HepG2 (cell line): ENCODE measurements around the gene NDRG3. TPM values are rescaled to one million over a fixed set of nuclear protein-coding genes. Genes with fewer than 3 reads are reported as not detected.

Experiments used
- IKZF4 ChIP-seq: sonication (generic); formaldehyde crosslinking; IDR thresholded peaks from 2 replicates; pipeline ENCODE4 v1.5.1; 2020; ENCODE audit warnings: borderline replicate concordance, mild to moderate bottlenecking, low read depth, missing genetic modification reagents; ENCODE audit errors: not compliant biosample characterization
- KDM2A ChIP-seq: sonication (generic); formaldehyde crosslinking; IDR thresholded peaks from 2 replicates; pipeline ENCODE4 v1.4.0; 2020; ENCODE audit warnings: low read depth, missing genetic modification reagents, borderline replicate concordance
- MXD1 ChIP-seq: sonication (generic); formaldehyde crosslinking; IDR thresholded peaks from 2 replicates; pipeline ENCODE4 v1.4.0; 2020; ENCODE audit warnings: mild to moderate bottlenecking, missing genetic modification reagents
- RAD21 ChIP-seq: fragments of 450-650 bp; formaldehyde crosslinking; IDR thresholded peaks from 2 replicates; pipeline ENCODE4 v1.5.0; 2020; ENCODE audit warnings: mild to moderate bottlenecking
- TCF12 ChIP-seq, 2 experiments: fragments of 450-650 bp in 1 of 2; sonication (generic) in 1 of 2; formaldehyde crosslinking in 1 of 2; IDR thresholded peaks; 2 replicates each; pipeline versions ENCODE4 v1.6.1 to v1.8.0; 2017 to 2022; ENCODE audit warnings: antibody characterized with exemption in 1 of 2, mild to moderate bottlenecking in 1 of 2, missing genetic modification reagents in 1 of 2, moderate library complexity in 1 of 2
- ZBTB38 ChIP-seq: sonication (generic); formaldehyde crosslinking; IDR thresholded peaks from 2 replicates; pipeline ENCODE4 v1.5.1; 2020; ENCODE audit warnings: mild to moderate bottlenecking, missing genetic modification reagents
- ZNF136 ChIP-seq: sonication (generic); formaldehyde crosslinking; IDR thresholded peaks from 2 replicates; pipeline ENCODE4 v1.8.1; 2022; ENCODE audit warnings: low read depth, mild to moderate bottlenecking, moderate library complexity, missing genetic modification reagents
- ZNF296 ChIP-seq: sonication (generic); formaldehyde crosslinking; conservative IDR thresholded peaks from 2 replicates; pipeline ENCODE4 v1.5.0; 2020; ENCODE audit warnings: mild to moderate bottlenecking, missing genetic modification reagents
- ZNF407 ChIP-seq: sonication (generic); formaldehyde crosslinking; IDR thresholded peaks from one replicate; pipeline ENCODE4 v1.5.1; 2020; ENCODE audit warnings: mild to moderate bottlenecking, missing genetic modification reagents; ENCODE audit errors: not compliant biosample characterization
- ZNF430 ChIP-seq: sonication (generic); formaldehyde crosslinking; IDR thresholded peaks from 2 replicates; pipeline ENCODE4 v1.9.0; 2021; ENCODE audit warnings: mild to moderate bottlenecking, missing genetic modification reagents
- ZNF564 ChIP-seq: sonication (generic); formaldehyde crosslinking; IDR thresholded peaks from 2 replicates; pipeline ENCODE4 v1.8.1; 2023; ENCODE audit warnings: mild to moderate bottlenecking, missing genetic modification reagents
- ZNF605 ChIP-seq: sonication (generic); formaldehyde crosslinking; IDR thresholded peaks from 2 replicates; pipeline ENCODE4 v1.8.0; 2022; ENCODE audit warnings: mild to moderate bottlenecking, missing genetic modification reagents
- ZNF724P ChIP-seq: sonication (generic); formaldehyde crosslinking; IDR thresholded peaks from 2 replicates; pipeline ENCODE4 v1.8.0; 2022; ENCODE audit warnings: missing genetic modification reagents, borderline replicate concordance
- ZNF740 ChIP-seq: sonication (generic); formaldehyde crosslinking; IDR thresholded peaks from 2 replicates; pipeline ENCODE4 v1.4.0; 2020; ENCODE audit warnings: missing genetic modification reagents
- ZNF75D ChIP-seq: sonication (generic); formaldehyde crosslinking; IDR thresholded peaks from 2 replicates; pipeline ENCODE4 v1.8.1; 2023; ENCODE audit warnings: missing genetic modification reagents, mild to moderate bottlenecking, borderline replicate concordance
- ZXDC ChIP-seq: sonication (generic); formaldehyde crosslinking; IDR thresholded peaks from 2 replicates; pipeline ENCODE4 v1.5.0; 2020; ENCODE audit warnings: mild to moderate bottlenecking, missing genetic modification reagents
- polyA plus RNA-seq, 8 experiments: library from polyadenylated mRNA; depleted of rRNA in 3 of 8; stranded (reverse) in 7 of 8; unstranded in 1 of 8; fragments of >200 nt; fragmentation: Illumina TruSeq in 4 of 8; extraction: Trizol in 4 of 8; gene quantifications; 2 replicates each; pipeline versions ENCODE4 v1.2.1 to v1.2.3, GENCODE V29; 2011 to 2016; ENCODE audit warnings: low read depth in 4 of 8, missing spikeins in 1 of 8, mixed read lengths in 1 of 8; ENCODE audit not compliant: insufficient read depth in 1 of 8
- total RNA-seq, 5 experiments: library from RNA; depleted of rRNA; stranded (reverse); fragments of >200 nt; fragmentation: Illumina TruSeq; extraction: Trizol; gene quantifications; 2 replicates each; pipeline ENCODE4 v1.2.3, GENCODE V29; 2016; ENCODE audit warnings: low read depth in 1 of 5

NDRG3 gene
- total and polyA plus RNA-seq, 2 of the 13 experiments (the other 11 are each of a cell fraction or from before 2014, with no cell fraction given): 36.0 to 40.5 TPM

GRCh38 chr20:36773107-36773596 lies 27.3 kb upstream of the NDRG3 start (continued):
- no peak for TF ChIP-seq KDM2A (CRISPR knock-in tag)
- no peak for TF ChIP-seq MXD1 (CRISPR knock-in tag)
- no peak for TF ChIP-seq TCF12 (IDR thresholded peaks at IDR 0.05)
- peak; percentile 58; the same call in 1 of the 2 replicates for TF ChIP-seq TCF12 (CRISPR knock-in tag; IDR thresholded peaks at IDR 0.05)
- TF ChIP-seq RAD21 (CRISPR knock-in tag): peak; percentile 39; the same call in 1 of the 2 replicates
- peak; percentile 78; the same call in 1 of the 2 replicates for TF ChIP-seq ZXDC (CRISPR knock-in tag)
- TF ChIP-seq ZNF724P: 0 out of 2 replicates have a peak, but pooled peaks have one; percentile 16
- TF ChIP-seq ZNF564: peak; percentile 79; the same call in 1 of the 2 replicates
- peak; percentile 34 for TF ChIP-seq IKZF4 (CRISPR knock-in tag)
- TF ChIP-seq ZNF740 (CRISPR knock-in tag): no peak
- peak; percentile 54; the same call in 1 of the 2 replicates for TF ChIP-seq ZNF75D
- peak; percentile 57; the same call in 1 of the 2 replicates for TF ChIP-seq ZNF605 (CRISPR knock-in tag)
- TF ChIP-seq ZNF430 (CRISPR knock-in tag): peak; percentile 55; the same call in 1 of the 2 replicates
- TF ChIP-seq ZNF136: 0 out of 2 replicates have a peak, but pooled peaks have one; percentile 30
- no peak for TF ChIP-seq ZBTB38
- TF ChIP-seq ZNF296: 0 out of 2 replicates have a peak, but pooled peaks have one; percentile 22
- TF ChIP-seq ZNF407 (CRISPR knock-in tag): peak; percentile 36
